AG10803 (cell line): ENCODE results near the gene CYP3A5.
"Not testable (repeated sequence)": the region's sequence is repeated elsewhere in the genome, so short reads cannot be mapped to it uniquely, and the experiment has no call there.

Experiments used
- DNase-seq: peaks from one replicate; pipeline ENCODE4 v3.0.0; 2010; ENCODE audit warnings: low read depth
- H3K4me3 ChIP-seq: 2 replicates; pipeline ENCODE4 v1.5.1; 2011; ENCODE audit warnings: mild to moderate bottlenecking, low read length, control low read depth
- TF ChIP-seq, protein P1 (sequence below): conservative IDR thresholded peaks from 2 replicates; pipeline ENCODE4 v1.5.1; 2011; ENCODE audit warnings: mild to moderate bottlenecking, low read length, control low read depth, inconsistent platforms

CYP3A5 gene

DNA sequence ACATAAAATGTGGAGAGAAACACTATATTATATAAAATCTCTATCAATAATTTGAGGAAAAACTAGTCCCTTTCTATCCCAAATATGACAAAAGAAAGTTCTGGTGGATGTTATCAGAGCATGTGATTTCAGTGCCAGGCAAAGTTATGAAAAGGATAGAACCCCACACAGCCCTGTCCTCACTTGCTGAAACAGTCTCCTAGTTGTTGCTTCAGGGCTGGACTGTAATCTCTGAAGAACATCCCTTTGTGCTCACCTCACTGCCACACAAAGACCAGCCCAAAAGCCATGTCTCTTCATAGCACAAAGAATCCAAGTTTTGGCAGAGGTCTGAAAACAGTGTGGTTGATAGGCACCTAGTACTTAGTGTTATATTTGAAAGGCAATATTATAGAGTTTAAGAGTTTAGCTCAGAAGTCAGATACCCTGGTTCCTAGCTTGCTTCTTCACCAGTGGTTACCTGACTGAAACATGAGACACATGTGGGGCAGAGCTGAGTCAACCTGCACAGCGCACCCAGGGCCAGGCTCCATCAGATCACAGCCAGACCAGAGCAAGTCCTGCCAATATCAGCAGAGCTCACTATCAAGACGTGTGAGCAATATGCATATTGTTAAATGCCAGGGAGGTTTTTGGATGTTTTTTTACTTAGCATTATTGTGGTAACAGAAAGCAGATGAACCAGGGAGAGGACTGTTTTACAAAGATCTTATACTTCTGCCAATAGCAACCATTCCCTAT is 30.2 kb upstream of the CYP3A5 start:
- H3K4me3 ChIP-seq, result no peak overlapping the region
- no peak for DNase-seq
- TF ChIP-seq, protein P1, sequence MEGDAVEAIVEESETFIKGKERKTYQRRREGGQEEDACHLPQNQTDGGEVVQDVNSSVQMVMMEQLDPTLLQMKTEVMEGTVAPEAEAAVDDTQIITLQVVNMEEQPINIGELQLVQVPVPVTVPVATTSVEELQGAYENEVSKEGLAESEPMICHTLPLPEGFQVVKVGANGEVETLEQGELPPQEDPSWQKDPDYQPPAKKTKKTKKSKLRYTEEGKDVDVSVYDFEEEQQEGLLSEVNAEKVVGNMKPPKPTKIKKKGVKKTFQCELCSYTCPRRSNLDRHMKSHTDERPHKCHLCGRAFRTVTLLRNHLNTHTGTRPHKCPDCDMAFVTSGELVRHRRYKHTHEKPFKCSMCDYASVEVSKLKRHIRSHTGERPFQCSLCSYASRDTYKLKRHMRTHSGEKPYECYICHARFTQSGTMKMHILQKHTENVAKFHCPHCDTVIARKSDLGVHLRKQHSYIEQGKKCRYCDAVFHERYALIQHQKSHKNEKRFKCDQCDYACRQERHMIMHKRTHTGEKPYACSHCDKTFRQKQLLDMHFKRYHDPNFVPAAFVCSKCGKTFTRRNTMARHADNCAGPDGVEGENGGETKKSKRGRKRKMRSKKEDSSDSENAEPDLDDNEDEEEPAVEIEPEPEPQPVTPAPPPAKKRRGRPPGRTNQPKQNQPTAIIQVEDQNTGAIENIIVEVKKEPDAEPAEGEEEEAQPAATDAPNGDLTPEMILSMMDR, result no peak

DNA sequence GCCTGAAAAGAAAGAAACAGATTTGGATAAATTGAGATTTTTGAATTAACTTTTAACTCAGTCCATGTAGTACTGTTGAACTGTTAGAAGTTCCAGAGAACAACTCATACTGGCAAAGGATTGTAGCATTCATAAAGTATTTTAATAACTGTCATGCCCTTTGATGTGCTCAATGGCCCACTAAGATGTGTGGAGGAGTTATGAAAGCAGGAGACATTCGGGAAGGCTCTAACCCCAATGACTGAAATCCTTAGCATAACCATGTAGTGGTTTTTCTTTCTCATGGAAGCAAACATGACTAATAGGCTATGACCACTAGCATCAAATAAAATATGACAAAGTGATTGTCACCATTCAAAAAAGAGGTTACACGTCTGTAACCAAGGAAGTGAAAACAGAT is 29.5 kb upstream of the CYP3A5 start:
- no peak overlapping the region for H3K4me3 ChIP-seq
- TF ChIP-seq, protein P1, result no peak
- DNase-seq, result no peak

DNA sequence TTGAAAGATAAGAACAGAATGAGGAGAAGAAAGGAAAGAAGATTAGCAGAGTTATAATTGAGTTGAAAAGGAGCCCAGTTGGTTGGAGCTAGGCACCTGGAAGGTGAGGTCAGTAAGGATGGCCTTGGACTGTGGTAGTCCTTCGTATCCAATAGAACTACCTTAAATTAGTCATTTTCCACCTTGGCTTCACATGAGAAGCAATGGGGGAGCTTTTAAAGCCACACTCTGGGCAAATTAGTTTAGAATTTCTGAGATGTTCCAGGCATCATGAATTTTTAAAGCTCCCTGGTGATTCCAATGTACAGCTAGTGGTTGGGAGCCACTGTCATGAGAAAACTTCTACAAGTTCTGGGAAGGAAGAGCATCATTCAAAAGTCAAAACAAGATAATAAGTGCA is 27.3 kb upstream of the CYP3A5 start:
- no peak overlapping the region for H3K4me3 ChIP-seq
- DNase-seq, result peak; percentile 3
- TF ChIP-seq, protein P1, result no peak

DNA sequence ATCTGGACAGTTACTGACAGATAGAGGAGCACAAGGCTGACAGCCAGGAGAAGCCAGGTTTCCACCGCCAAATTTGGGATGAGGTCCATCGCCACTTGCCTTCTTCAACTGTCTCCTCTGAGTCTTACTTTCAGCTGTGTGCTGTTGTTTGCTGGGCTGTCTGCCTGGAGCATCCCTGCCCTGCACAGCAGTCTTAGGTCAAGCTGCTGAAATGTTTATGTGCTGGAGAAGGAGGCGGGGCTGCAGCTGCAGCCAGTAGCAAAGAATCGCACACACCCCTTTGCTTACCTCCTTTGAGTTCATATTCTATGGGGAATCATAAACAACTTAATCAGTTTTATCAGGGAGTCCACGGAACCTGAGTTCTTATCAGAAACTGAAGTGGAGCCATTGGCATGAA is 20.1 kb upstream of the CYP3A5 start:
- H3K4me3 ChIP-seq, result no peak overlapping the region
- TF ChIP-seq, protein P1, result no peak
- no peak for DNase-seq

DNA sequence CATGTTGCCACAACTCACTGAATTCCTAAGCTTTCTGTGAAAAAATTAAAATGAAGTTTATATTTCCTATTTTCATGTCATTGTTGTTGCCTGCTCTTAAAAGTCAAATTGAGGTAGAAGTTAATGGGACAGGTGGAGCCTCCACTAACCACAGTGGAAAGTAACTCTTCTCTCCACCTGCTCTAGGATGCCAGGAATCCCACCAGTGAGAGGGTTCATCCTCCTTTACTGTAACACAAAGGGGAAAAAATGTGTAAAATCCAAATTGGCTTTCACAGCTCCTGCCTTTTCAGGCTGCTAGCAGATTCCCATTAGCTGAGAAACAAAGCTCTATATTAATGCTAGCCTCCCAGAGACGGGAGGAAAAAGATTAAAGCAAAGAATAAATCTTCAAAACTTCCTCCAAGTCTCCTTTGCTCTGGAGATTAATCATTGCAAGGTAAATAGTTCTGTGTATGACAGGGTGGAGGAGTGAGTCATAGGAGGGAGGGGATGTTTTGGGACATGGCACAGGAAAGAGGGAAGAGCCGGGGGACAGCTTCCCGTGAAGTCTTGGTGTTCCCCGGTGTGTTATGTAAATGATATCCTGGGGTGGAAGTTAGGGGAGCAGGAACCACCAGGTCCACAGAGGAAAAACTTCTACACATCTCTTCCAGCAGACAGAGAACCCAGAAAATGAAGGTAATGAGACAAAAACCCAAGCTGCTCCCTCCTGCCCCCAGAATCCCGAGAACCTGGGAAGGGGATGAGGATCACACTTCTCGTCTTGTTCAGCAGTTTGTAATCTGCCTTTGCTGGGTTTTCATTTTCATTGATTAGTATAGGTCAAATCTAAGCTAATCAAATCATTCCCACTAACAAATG is 19.3 kb upstream of the CYP3A5 start:
- DNase-seq, H3K4me3 ChIP-seq: not testable (repeated sequence)

DNA sequence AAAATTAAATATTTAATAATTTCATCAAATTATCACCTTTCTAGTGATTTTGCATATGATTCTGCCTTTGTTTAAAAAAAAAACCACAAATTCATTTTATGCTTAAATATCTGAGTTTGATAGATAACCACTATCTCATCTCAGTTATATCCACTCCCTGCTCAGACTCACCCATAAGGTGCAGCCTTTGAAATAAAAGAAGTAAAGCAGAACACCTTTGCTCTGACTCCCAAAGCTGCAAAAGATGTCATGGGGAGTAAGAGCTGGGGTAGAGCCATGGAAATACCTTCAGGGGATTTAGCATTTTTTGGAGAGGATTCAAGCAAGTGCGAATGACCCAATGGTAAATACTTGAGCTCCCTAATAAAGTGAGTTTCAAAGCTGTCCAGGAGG is 15.1 kb upstream of the CYP3A5 start:
- TF ChIP-seq, protein P1, result no peak
- no peak overlapping the region for H3K4me3 ChIP-seq
- DNase-seq, result no peak

DNA sequence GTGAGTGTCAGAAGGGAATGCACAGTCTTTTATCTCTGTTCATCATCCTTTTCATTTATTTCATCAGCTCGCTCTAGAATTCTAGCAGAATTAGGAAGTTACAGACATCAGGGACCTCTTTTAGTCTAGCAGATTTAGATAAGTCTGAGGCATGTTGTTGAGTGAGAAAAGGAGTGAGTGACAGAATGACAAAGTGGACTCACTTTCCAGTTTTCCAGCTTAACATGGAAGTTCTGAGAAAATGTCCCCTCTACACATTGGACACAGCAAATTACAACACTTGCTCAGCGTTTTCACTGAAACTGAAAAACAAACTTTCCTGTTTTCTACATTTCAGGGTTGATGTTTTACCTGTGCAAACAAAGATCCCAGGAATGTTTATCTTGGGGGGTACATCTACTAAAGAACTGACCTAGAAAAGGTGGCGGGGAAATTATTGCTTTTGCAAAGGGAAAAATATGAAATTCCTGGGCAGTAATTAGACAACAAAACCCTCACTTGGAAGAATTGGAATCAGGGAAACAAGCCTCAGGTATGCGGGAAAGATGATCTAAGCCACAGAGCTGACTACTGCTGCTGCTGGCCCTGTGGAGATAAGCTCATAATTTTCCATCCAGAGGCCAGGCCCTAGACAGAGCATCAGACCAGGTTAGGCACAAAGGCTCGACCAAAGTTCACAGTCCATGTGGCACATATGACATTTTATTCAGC is 14.6 kb upstream of the CYP3A5 start:
- no peak overlapping the region for H3K4me3 ChIP-seq
- TF ChIP-seq, protein P1, result no peak
- DNase-seq, result no peak
